Mesenchymal stem cell (in vitro differentiated cells and primary cell): ENCODE measurements around the gene NFATC1.
A peak's percentile ranks its signal among the peaks of the same experiment; 100 is the strongest.

Experiments
- DNase-seq: peaks from one replicate; pipeline ENCODE4 v3.0.0-alpha.2; 2013
- H2AFZ ChIP-seq: one replicate; pipeline ENCODE4 v1.6.1; 2013; ENCODE audit warnings: low read depth, mild to moderate bottlenecking, control low read depth, inconsistent platforms, low read length, moderate library complexity
- H2AK5ac ChIP-seq: 2 replicates; pipeline ENCODE4 v1.6.1; 2013; ENCODE audit warnings: low read length, moderate library complexity, mild to moderate bottlenecking, inconsistent platforms; ENCODE audit not compliant: severe bottlenecking
- H2BK120ac ChIP-seq: one replicate; pipeline ENCODE4 v1.6.1; 2013; ENCODE audit warnings: low read depth, mild to moderate bottlenecking, inconsistent platforms, low read length, moderate library complexity
- H2BK12ac ChIP-seq, 2 experiments: one replicate each; pipeline ENCODE4 v1.6.1; 2013; ENCODE audit warnings: inconsistent platforms in 2 of 2, low read length in 2 of 2, mild to moderate bottlenecking in 2 of 2, moderate library complexity in 2 of 2, control low read depth in 1 of 2
- H2BK15ac ChIP-seq: one replicate; pipeline ENCODE4 v1.6.1; 2013; ENCODE audit warnings: mild to moderate bottlenecking, low read depth, inconsistent platforms; ENCODE audit not compliant: poor library complexity, severe bottlenecking
- H2BK5ac ChIP-seq: 2 replicates; pipeline ENCODE4 v1.6.1; 2013; ENCODE audit warnings: low read depth, mild to moderate bottlenecking, low read length, control low read depth, inconsistent platforms; ENCODE audit not compliant: poor library complexity, severe bottlenecking
- H3K14ac ChIP-seq, 2 experiments: one replicate each; pipeline ENCODE4 v1.6.1; 2013; ENCODE audit warnings: inconsistent platforms in 2 of 2, low read length in 2 of 2, control low read depth in 1 of 2, mild to moderate bottlenecking in 1 of 2, moderate library complexity in 1 of 2
- H3K18ac ChIP-seq, 2 experiments: one replicate each; pipeline ENCODE4 v1.6.1; 2013; ENCODE audit warnings: inconsistent platforms in 2 of 2, low read length in 2 of 2, control low read depth in 1 of 2, low read depth in 1 of 2, mild to moderate bottlenecking in 1 of 2
- H3K23ac ChIP-seq, 2 experiments: one replicate each; pipeline ENCODE4 v1.6.1; 2013; ENCODE audit warnings: inconsistent platforms in 2 of 2, low read length in 2 of 2, mild to moderate bottlenecking in 2 of 2, moderate library complexity in 2 of 2, control low read depth in 1 of 2
- H3K27ac ChIP-seq: 2 replicates; pipeline ENCODE4 v1.5.1; 2013; ENCODE audit warnings: mild to moderate bottlenecking, moderate library complexity, low read length, control low read depth, inconsistent platforms; ENCODE audit not compliant: poor library complexity, severe bottlenecking
- H3K27me3 ChIP-seq, 2 experiments: 2 replicates each; pipeline versions ENCODE4 v1.6.1 to v1.7.0; 2013; ENCODE audit warnings: low read length in 2 of 2, mild to moderate bottlenecking in 2 of 2, moderate library complexity in 2 of 2, control low read depth in 1 of 2, inconsistent platforms in 1 of 2; ENCODE audit not compliant: control insufficient read depth in 1 of 2, insufficient read depth in 1 of 2
- H3K36me3 ChIP-seq, 2 experiments: 2 replicates each; pipeline versions ENCODE4 v1.6.1 to v1.7.0; 2013; ENCODE audit warnings: low read length in 2 of 2, control low read depth in 1 of 2, inconsistent platforms in 1 of 2, low read depth in 1 of 2, mild to moderate bottlenecking in 1 of 2; ENCODE audit not compliant: insufficient read depth in 2 of 2, control insufficient read depth in 1 of 2
- H3K4ac ChIP-seq, 2 experiments: one replicate each; pipeline ENCODE4 v1.6.1; 2013; ENCODE audit warnings: inconsistent platforms in 2 of 2, low read length in 2 of 2, mild to moderate bottlenecking in 2 of 2, moderate library complexity in 2 of 2, control low read depth in 1 of 2, low read depth in 1 of 2
- H3K4me1 ChIP-seq: 2 replicates; pipeline ENCODE4 v1.6.1; 2013; ENCODE audit warnings: low read depth, low read length, control low read depth; ENCODE audit not compliant: control insufficient read depth, insufficient read depth
- H3K4me2 ChIP-seq: 2 replicates; pipeline ENCODE4 v1.6.1; 2013; ENCODE audit warnings: low read length, mild to moderate bottlenecking, inconsistent platforms; ENCODE audit not compliant: poor library complexity, severe bottlenecking
- H3K4me3 ChIP-seq, 2 experiments: 2 replicates each; pipeline versions ENCODE4 v1.5.1 to v1.7.0; 2013; ENCODE audit warnings: low read length in 2 of 2, mild to moderate bottlenecking in 2 of 2, control low read depth in 1 of 2, low read depth in 1 of 2; ENCODE audit not compliant: insufficient read depth in 1 of 2
- H3K79me1 ChIP-seq: replicated peaks from 2 replicates; pipeline ENCODE4 v1.6.1; 2013; ENCODE audit warnings: mild to moderate bottlenecking, control low read depth, low read length, inconsistent platforms; ENCODE audit not compliant: poor library complexity, severe bottlenecking
- H3K9ac ChIP-seq: 2 replicates; pipeline ENCODE4 v1.7.0; 2013; ENCODE audit warnings: mild to moderate bottlenecking, low read length, moderate library complexity
- H3K9me3 ChIP-seq: 2 replicates; pipeline ENCODE4 v1.7.0; 2013; ENCODE audit warnings: mild to moderate bottlenecking, low read length; ENCODE audit not compliant: control insufficient read depth
- H4K8ac ChIP-seq: one replicate; pipeline ENCODE4 v1.6.1; 2013; ENCODE audit warnings: inconsistent platforms, mild to moderate bottlenecking, low read length, moderate library complexity
- H4K91ac ChIP-seq: one replicate; pipeline ENCODE4 v1.6.1; 2013; ENCODE audit warnings: mild to moderate bottlenecking, low read length, inconsistent platforms
- WGBS: methylation state at CpG from one replicate; pipeline ENCODE4 v1.1.7; 2013; ENCODE audit warnings: mixed read lengths; 5-methylcytosine and 5-hydroxymethylcytosine counted together

Gene NFATC1

GRCh38 chr18:79360933-79361332, 34.8 kb upstream of the NFATC1 start:
- Histone ChIP-seq H4K8ac (no peak overlapping the region), H2BK12ac (peak overlapping the region in 1 of 2 experiments; percentile 21), H2BK5ac (no peak overlapping the region), H3K27me3 (no peaks in the 10 kb centered on the region), H3K9ac (no peak overlapping the region), H3K4me3 (no peak overlapping the region), H3K23ac (no peak overlapping the region), H2BK15ac (no peak overlapping the region), H3K14ac (no peak overlapping the region), H3K4ac (no peak overlapping the region), H3K4me1 (peaks cover 9% of the 10 kb centered on the region), H2BK120ac (no peak overlapping the region), H4K91ac (no peak overlapping the region), H3K36me3 (peaks cover 12 to 49% of the 10 kb centered on the region in 2 experiments), H2AFZ (no peak overlapping the region), H3K9me3 (no peaks in the 10 kb centered on the region), H3K79me1 (no peaks in the 10 kb centered on the region), H3K4me2 (no peak overlapping the region), H3K27ac (no peak overlapping the region), H3K18ac (no peak overlapping the region), H2AK5ac (no peak overlapping the region)
- 96% methylated on average over 12 of the region's 12 CpGs for WGBS
- no peak for DNase-seq

- H2BK12ac ChIP-seq, result no peak overlapping the region
- no peak overlapping the region for H2BK120ac ChIP-seq
- H3K14ac ChIP-seq, result no peak overlapping the region
- H3K4ac ChIP-seq, result no peak overlapping the region
- H3K4me2 ChIP-seq, result peak overlapping the region; percentile 3
- H3K4me3 ChIP-seq, result no peak overlapping the region
- no peak overlapping the region for H3K23ac ChIP-seq
- peak; percentile 87 for DNase-seq
- no peak overlapping the region for H2BK15ac ChIP-seq
- H3K27me3 ChIP-seq, result no peaks in the 10 kb centered on the region
- peaks cover 20 to 44% of the 10 kb centered on the region in 2 experiments for H3K36me3 ChIP-seq
- no peak overlapping the region for H2AK5ac ChIP-seq
- peak overlapping the region in 1 of 2 experiments; percentile 37 for H3K18ac ChIP-seq
- H2BK5ac ChIP-seq, result no peak overlapping the region
- peak overlapping the region; percentile 67 for H4K8ac ChIP-seq
- 50% methylated on average over 16 of the region's 20 CpGs for WGBS
- H3K9me3 ChIP-seq, result no peaks in the 10 kb centered on the region
- no peak overlapping the region for H4K91ac ChIP-seq
- H3K79me1 ChIP-seq, result no peaks in the 10 kb centered on the region
- no peak overlapping the region for H2AFZ ChIP-seq
- peaks cover 9% of the 10 kb centered on the region for H3K4me1 ChIP-seq
- H3K27ac ChIP-seq, result peak overlapping the region; percentile 55
- no peak overlapping the region for H3K9ac ChIP-seq
Measured at GRCh38 chr18:79361766-79362522, 33.8 kb upstream of the NFATC1 start.

DNA sequence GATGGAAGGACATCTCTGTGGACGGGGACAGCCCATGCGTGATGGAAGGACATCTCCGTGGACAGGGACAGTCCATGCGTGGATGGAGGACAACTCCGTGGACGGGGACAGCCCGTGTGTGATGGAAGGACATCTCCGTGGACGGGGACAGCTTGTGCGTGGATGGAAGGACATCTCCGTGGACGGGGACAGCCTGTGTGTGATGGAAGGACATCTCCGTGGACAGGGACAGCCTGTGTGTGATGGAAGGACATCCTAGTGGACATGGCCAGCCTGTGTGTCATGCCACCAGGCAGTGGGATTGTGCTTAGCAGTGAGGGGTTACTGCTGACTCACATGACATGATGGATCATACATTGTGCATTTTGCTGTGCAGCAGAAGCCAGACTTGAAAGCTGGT, 30.0 kb upstream of the NFATC1 start:
- Histone ChIP-seq H4K8ac (peak overlapping the region; percentile 5), H3K4ac (no peak overlapping the region), H2AFZ (no peak overlapping the region), H3K79me1 (no peaks in the 10 kb centered on the region), H4K91ac (peak overlapping the region; percentile 5), H3K36me3 (peaks cover 27 to 29% of the 10 kb centered on the region in 2 experiments), H3K4me3 (no peak overlapping the region), H3K23ac (no peak overlapping the region), H2BK15ac (no peak overlapping the region), H3K27ac (no peak overlapping the region), H3K9ac (no peak overlapping the region), H3K4me2 (no peak overlapping the region), H2BK120ac (no peak overlapping the region), H3K14ac (peak overlapping the region in 1 of 2 experiments; percentile 45), H2AK5ac (no peak overlapping the region), H3K4me1 (peaks cover 22% of the 10 kb centered on the region), H3K18ac (peak overlapping the region in 1 of 2 experiments; percentile 58), H3K9me3 (no peaks in the 10 kb centered on the region), H3K27me3 (no peaks in the 10 kb centered on the region), H2BK5ac (no peak overlapping the region), H2BK12ac (peak overlapping the region; percentile 6 to 57)
- DNase-seq, result no peak
- WGBS, result 97% methylated on average over 13 of the region's 13 CpGs

GRCh38 chr18:79366177-79367094, 29.3 kb upstream of the NFATC1 start:
- 84% methylated on average over 28 of the region's 29 CpGs for WGBS
- H3K14ac ChIP-seq, result peak overlapping the region in 1 of 2 experiments; percentile 1
- H4K8ac ChIP-seq, result no peak overlapping the region

More at GRCh38 chr18:79366177-79367094, 29.3 kb upstream of the NFATC1 start:
- Histone ChIP-seq H2AFZ (no peak overlapping the region), H2AK5ac (no peak overlapping the region), H3K27me3 (no peaks in the 10 kb centered on the region), H3K4ac (no peak overlapping the region), H3K79me1 (no peaks in the 10 kb centered on the region), H3K27ac (no peak overlapping the region), H3K4me2 (no peak overlapping the region), H3K9me3 (no peaks in the 10 kb centered on the region), H2BK12ac (no peak overlapping the region), H3K18ac (peak overlapping the region in 1 of 2 experiments; percentile 13), H3K4me1 (peaks cover 20% of the 10 kb centered on the region), H3K9ac (peak overlapping the region; percentile 30), H3K4me3 (no peak overlapping the region), H2BK15ac (peak overlapping the region; percentile 75), H2BK120ac (no peak overlapping the region), H2BK5ac (no peak overlapping the region), H4K91ac (no peak overlapping the region), H3K23ac (no peak overlapping the region), H3K36me3 (peaks cover 20 to 29% of the 10 kb centered on the region in 2 experiments)
- DNase-seq, result peak; percentile 71
